SK-N-MC (cell line): ENCODE results near the gene PDE7B.

Source experiments
- EZH2 ChIP-seq: fragments of 200-600 bp; sonication (generic); IDR thresholded peaks from one replicate; pipeline ENCODE4 v1.6.1; 2017; ENCODE audit warnings: antibody characterized with exemption
- FOXP2 ChIP-seq: optimal IDR thresholded peaks from 2 replicates; pipeline ENCODE3; 2011; ENCODE audit warnings: mild to moderate bottlenecking, moderate library complexity; ENCODE audit not compliant: insufficient read depth; ENCODE audit errors: extremely low read length, control extremely low read depth
- POLR2AphosphoS5 ChIP-seq: IDR thresholded peaks from 2 replicates; pipeline ENCODE4 v1.6.1; 2012; ENCODE audit warnings: mild to moderate bottlenecking, low read depth, low read length, borderline replicate concordance

- no peak for TF ChIP-seq POLR2AphosphoS5
- no peak for TF ChIP-seq EZH2
- TF ChIP-seq FOXP2: no peak
Measured at GRCh38 chr6:136160250-136160649, 308.7 kb downstream of the PDE7B start.
